H1 (cell line): ENCODE data around the gene CETN1.

Experiments used
- CTCF ChIP-seq, 3 experiments: IDR thresholded peaks; 1 replicate in 2 of 3; 2 replicates in 1 of 3; pipeline versions ENCODE4 v1.5.1 to v1.6.1; 2011; ENCODE audit warnings: low read length in 3 of 3, mild to moderate bottlenecking in 3 of 3, inconsistent platforms in 2 of 3, low read depth in 1 of 3, moderate library complexity in 1 of 3; ENCODE audit not compliant: insufficient read depth in 1 of 3; ENCODE audit errors: control extremely low read depth in 1 of 3
- EGR1 ChIP-seq: IDR thresholded peaks from 2 replicates; pipeline ENCODE4 v1.6.1; 2011; ENCODE audit warnings: low read depth, low read length, borderline replicate concordance
- NRF1 ChIP-seq: IDR thresholded peaks from 2 replicates; pipeline ENCODE4 v1.6.1; 2011; ENCODE audit warnings: mild to moderate bottlenecking, low read depth, low read length, improper control_type of control experiment
- POLR2A ChIP-seq, 2 experiments: IDR thresholded peaks; 1 replicate in 1 of 2; 2 replicates in 1 of 2; pipeline ENCODE4 v1.6.1; 2011; ENCODE audit warnings: low read depth in 2 of 2, low read length in 2 of 2, mild to moderate bottlenecking in 2 of 2; ENCODE audit errors: control extremely low read depth in 1 of 2
- RAD21 ChIP-seq, 2 experiments: IDR thresholded peaks in 1 of 2; conservative IDR thresholded peaks in 1 of 2; 2 replicates each; pipeline ENCODE4 v1.6.1; 2011; ENCODE audit warnings: low read depth in 2 of 2, low read length in 2 of 2, improper control_type of control experiment in 1 of 2, inconsistent platforms in 1 of 2, mild to moderate bottlenecking in 1 of 2, moderate library complexity in 1 of 2
- TCF12 ChIP-seq: IDR thresholded peaks from 2 replicates; pipeline ENCODE4 v1.6.1; 2011; ENCODE audit warnings: low read depth, mild to moderate bottlenecking, low read length
- YY1 ChIP-seq: IDR thresholded peaks from 2 replicates; pipeline ENCODE4 v1.6.1; 2011; ENCODE audit warnings: low read depth, mild to moderate bottlenecking, low read length

DNA sequence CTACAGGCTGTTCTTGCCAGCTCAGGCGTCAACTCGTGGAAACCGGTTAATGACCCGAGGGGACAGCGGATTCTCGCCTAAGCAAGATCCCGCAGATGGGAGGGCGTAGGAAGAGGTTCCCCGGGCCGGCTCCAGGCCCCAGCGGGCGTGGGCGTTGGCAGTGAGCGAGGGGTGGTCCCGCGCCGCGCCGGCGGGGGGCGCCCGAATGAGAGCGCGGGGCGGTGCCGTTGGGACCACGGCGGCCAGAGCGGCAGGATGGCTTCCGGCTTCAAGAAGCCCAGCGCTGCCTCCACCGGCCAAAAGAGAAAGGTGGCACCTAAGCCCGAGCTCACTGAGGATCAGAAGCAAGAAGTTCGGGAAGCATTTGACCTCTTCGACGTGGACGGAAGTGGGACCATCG lies at the start of gene CETN1:
- TF ChIP-seq TCF12 (no peak), RAD21 (IDR thresholded peaks at IDR 0.05 in 1 of 2, conservative IDR thresholded peaks at IDR 0.05 in 1 of 2; ENCODE audit: low read depth in 2 of 2, low read length in 2 of 2) (no peak), EGR1 (no peak), POLR2A (IDR thresholded peaks at IDR 0.05; ENCODE audit: control extremely low read depth in 1 of 2, low read depth in 2 of 2, low read length in 2 of 2) (no peak), YY1 (no peak), CTCF (IDR thresholded peaks at IDR 0.05; ENCODE audit: control extremely low read depth in 1 of 3, insufficient read depth in 1 of 3, low read depth in 1 of 3, low read length in 3 of 3) (no peak), NRF1 (no peak)
